Common myeloid progenitor, CD34-positive (primary cell): ENCODE measurements around the gene PIEZO1.

Source experiments
- CTCF ChIA-PET: fragments of 350-600 bp; sonication (Branson Sonifier 250); formaldehyde crosslinking; loops from one replicate; lab custom pipeline; 2021; ENCODE audit warnings: antibody characterized with exemption; lab: Charles Lee
- POLR2A ChIA-PET: fragments of 350-600 bp; sonication (Branson Sonifier 250); formaldehyde crosslinking; loops from one replicate; lab custom pipeline; 2021; ENCODE audit warnings: antibody characterized with exemption; lab: Charles Lee
- DNase-seq, 3 donors: peaks; one replicate each; pipeline versions ENCODE4 v3.0.0 to v3.0.0-alpha.2; 2013
- H3K27ac ChIP-seq, 2 experiments: 1 replicate in 1 of 2; 2 replicates in 1 of 2; pipeline ENCODE4 v1.7.0; 2013; ENCODE audit warnings: inconsistent platforms in 2 of 2, low read length in 2 of 2, mild to moderate bottlenecking in 2 of 2, low read depth in 1 of 2, moderate library complexity in 1 of 2; ENCODE audit not compliant: severe bottlenecking in 2 of 2, insufficient read depth in 1 of 2, poor library complexity in 1 of 2
- H3K27me3 ChIP-seq, 5 experiments: replicated peaks in 2 of 5; 1 replicate in 3 of 5; 2 replicates in 2 of 5; pipeline versions ENCODE4 v1.6.1 to v1.7.0; 2013; ENCODE audit warnings: low read length in 4 of 5, mild to moderate bottlenecking in 2 of 5, moderate library complexity in 2 of 5, inconsistent platforms in 1 of 5; ENCODE audit not compliant: insufficient read depth in 5 of 5, control insufficient read depth in 4 of 5
- H3K36me3 ChIP-seq, 4 experiments: 1 replicate in 2 of 4; 2 replicates in 2 of 4; pipeline versions ENCODE4 v1.6.1 to v1.7.0; 2013; ENCODE audit warnings: low read length in 3 of 4, control low read depth in 1 of 4, mild to moderate bottlenecking in 1 of 4; ENCODE audit not compliant: control insufficient read depth in 4 of 4, insufficient read depth in 4 of 4
- H3K4me1 ChIP-seq, 4 experiments: 1 replicate in 3 of 4; 2 replicates in 1 of 4; pipeline versions ENCODE4 v1.6.1 to v1.7.1; 2013; ENCODE audit warnings: low read length in 3 of 4, mild to moderate bottlenecking in 3 of 4, control low read depth in 1 of 4, inconsistent platforms in 1 of 4, moderate library complexity in 1 of 4; ENCODE audit not compliant: control insufficient read depth in 4 of 4, insufficient read depth in 4 of 4; ENCODE audit errors: control extremely low read depth in 1 of 4
- H3K4me3 ChIP-seq, 7 experiments: 1 replicate in 4 of 7; 2 replicates in 3 of 7; pipeline versions ENCODE4 v1.5.1 to v1.7.0; 2013; ENCODE audit warnings: mild to moderate bottlenecking in 7 of 7, low read length in 6 of 7, moderate library complexity in 6 of 7, inconsistent platforms in 2 of 7, low read depth in 2 of 7, control low read depth in 1 of 7; ENCODE audit not compliant: insufficient read depth in 4 of 7, control insufficient read depth in 1 of 7; ENCODE audit errors: extremely low read depth in 1 of 7
- H3K9me3 ChIP-seq, 5 experiments: 1 replicate in 4 of 5; 2 replicates in 1 of 5; pipeline versions ENCODE4 v1.6.1 to v1.7.1; 2013; ENCODE audit warnings: low read length in 4 of 5, mild to moderate bottlenecking in 2 of 5, inconsistent platforms in 1 of 5, low read depth in 1 of 5, moderate library complexity in 1 of 5; ENCODE audit not compliant: control insufficient read depth in 4 of 5, insufficient read depth in 2 of 5; ENCODE audit errors: control extremely low read depth in 1 of 5
- WGBS: methylation state at CpG from one replicate; pipeline ENCODE4 v1.1.5; 2013; ENCODE audit not compliant: insufficient coverage; 5-methylcytosine and 5-hydroxymethylcytosine counted together

PIEZO1 gene

DNA sequence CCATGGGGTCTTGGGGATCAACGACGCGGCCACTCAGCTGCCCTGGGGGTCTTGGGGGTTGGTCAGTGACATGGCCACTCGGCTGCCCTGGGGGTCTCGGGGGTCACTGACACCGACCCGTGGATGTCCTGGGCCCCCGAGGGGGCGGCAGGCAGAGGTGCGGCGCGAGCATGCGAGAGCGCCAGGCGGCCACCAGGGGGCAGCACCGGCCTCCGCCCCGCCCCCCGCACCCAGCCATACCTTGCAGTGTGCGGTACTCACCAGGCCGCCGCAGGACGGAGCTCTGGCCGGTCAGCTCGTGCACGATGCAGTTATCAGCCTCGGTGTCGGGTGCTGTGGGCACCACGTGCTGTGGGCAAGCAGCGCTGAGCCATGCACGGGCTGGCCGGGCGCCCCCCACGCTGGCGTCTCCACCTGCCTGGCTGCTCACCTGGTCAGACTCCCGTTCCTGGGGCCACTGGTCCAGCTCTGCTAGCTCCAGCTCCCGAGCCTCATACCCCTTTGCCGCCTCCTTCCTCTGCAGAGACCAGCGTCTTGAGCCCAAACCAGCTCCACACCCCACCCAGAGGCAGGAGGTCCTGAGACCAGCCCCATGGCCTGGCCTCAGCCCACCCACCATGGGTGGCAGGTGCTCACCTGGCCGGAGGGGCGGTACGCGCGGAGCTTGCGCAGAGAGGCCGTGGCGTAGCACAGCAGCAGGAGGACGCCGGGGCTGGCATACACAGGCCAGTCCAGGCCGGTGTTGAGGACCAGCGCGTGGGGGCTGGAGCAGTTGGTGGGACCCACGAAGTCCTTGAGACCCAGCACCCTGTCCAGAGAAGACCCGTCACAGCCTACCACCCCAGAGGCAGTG lies 47.5 kb downstream of the PIEZO1 start:
- CTCF ChIA-PET = interaction anchor here (0.7 to 5.1 kb wide), 23 partner anchors 9 to 480 kb away, joined by 3 to 43 read pairs (median 3); partner anchors contain the start of genes CDT1 and ZNF778
- 48% methylated on average over 53 of the region's 54 CpGs for WGBS
- peaks cover 0 to 4% (median 3%) of the 10 kb centered on the region in 4 experiments for H3K4me1 ChIP-seq
- H3K9me3 ChIP-seq = no peaks in the 10 kb centered on the region
- peaks cover 9 to 96% (median 71%) of the 10 kb centered on the region in 4 experiments for H3K36me3 ChIP-seq
- H3K27ac ChIP-seq = no peak overlapping the region
- H3K4me3 ChIP-seq = no peak overlapping the region
- POLR2A ChIA-PET = interaction anchor here (0.6 to 1.8 kb wide), 5 partner anchors 9 to 55 kb away, joined by 3 to 6 read pairs (median 4); partner anchors contain the start of gene PIEZO1
- peak; percentile 67 to 80 (median 80) for DNase-seq
- no peaks in the 10 kb centered on the region for H3K27me3 ChIP-seq

- H3K9me3 ChIP-seq = no peaks in the 10 kb centered on the region
- no peak overlapping the region for H3K27ac ChIP-seq
- H3K27me3 ChIP-seq = no peaks in the 10 kb centered on the region
- peaks cover 0 to 4% (median 3%) of the 10 kb centered on the region in 4 experiments for H3K4me1 ChIP-seq
- no peak overlapping the region for H3K4me3 ChIP-seq
- 97% methylated on average over 9 of the region's 21 CpGs for WGBS
- POLR2A ChIA-PET = interaction anchor here (1.3 kb wide), 1 partner anchor 49 kb away, joined by 6 read pairs; the partner anchor contains the start of gene PIEZO1
- peaks cover 13 to 97% (median 71%) of the 10 kb centered on the region in 4 experiments for H3K36me3 ChIP-seq
- DNase-seq = no peak
- CTCF ChIA-PET = interaction anchor here (0.7 to 5.1 kb wide), 19 partner anchors 10 to 478 kb away, joined by 3 to 43 read pairs (median 4); partner anchors contain the start of genes APRT and CDT1
These were observed 48.5 kb downstream of the PIEZO1 start for GRCh38 chr16:88736496-88736895.

- H3K4me1 ChIP-seq = peaks cover 0 to 4% (median 3%) of the 10 kb centered on the region in 4 experiments
- ChIA-PET CTCF (interaction anchor here (0.7 to 5.1 kb wide), 11 partner anchors 11 to 122 kb away, joined by 3 to 43 read pairs (median 5); partner anchors contain the start of gene APRT), POLR2A (no interaction called here)
- peaks cover 13 to 97% (median 73%) of the 10 kb centered on the region in 4 experiments for H3K36me3 ChIP-seq
- no peak for DNase-seq
- H3K27me3 ChIP-seq = no peaks in the 10 kb centered on the region
- H3K27ac ChIP-seq = no peak overlapping the region
- H3K4me3 ChIP-seq = no peak overlapping the region
- 97% methylated on average over 15 of the region's 21 CpGs for WGBS
- H3K9me3 ChIP-seq = no peaks in the 10 kb centered on the region
These were observed 48.9 kb downstream of the PIEZO1 start for GRCh38 chr16:88736088-88736487.

- ChIA-PET POLR2A (no interaction called here), CTCF (interaction anchor here (1.1 to 5.1 kb wide), 8 partner anchors 11 to 123 kb away, joined by 3 to 43 read pairs (median 6); partner anchors contain the start of gene APRT)
- WGBS = 98% methylated on average over 10 of the region's 10 CpGs
- no peaks in the 10 kb centered on the region for H3K9me3 ChIP-seq
- no peak overlapping the region for H3K27ac ChIP-seq
- no peak overlapping the region for H3K4me3 ChIP-seq
- peaks cover 0 to 4% (median 3%) of the 10 kb centered on the region in 4 experiments for H3K4me1 ChIP-seq
- H3K27me3 ChIP-seq = no peaks in the 10 kb centered on the region
- H3K36me3 ChIP-seq = peaks cover 13 to 97% (median 74%) of the 10 kb centered on the region in 4 experiments
- no peak for DNase-seq
These were observed 49.4 kb downstream of the PIEZO1 start for GRCh38 chr16:88735616-88736015.

DNA sequence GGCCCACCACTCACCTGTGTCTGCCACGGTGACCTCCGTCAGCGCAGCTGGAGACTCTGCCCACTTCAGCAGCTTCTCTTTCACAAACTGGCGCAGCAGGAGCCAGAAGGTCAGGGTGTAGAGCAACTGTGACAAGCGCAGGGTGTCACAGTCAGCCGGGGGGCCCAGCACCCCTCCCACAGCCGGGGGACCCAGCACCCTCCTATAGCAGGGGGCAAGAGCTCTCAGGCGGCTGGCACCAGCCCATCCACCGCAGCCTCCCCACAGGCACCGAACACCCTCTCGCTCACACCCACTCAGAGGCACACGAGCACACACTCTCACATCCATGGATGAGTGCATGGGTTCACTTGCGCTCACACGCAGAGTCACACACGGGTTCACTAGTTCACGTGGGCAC lies 49.9 kb downstream of the PIEZO1 start:
- DNase-seq = no peak
- no peak overlapping the region for H3K27ac ChIP-seq
- peaks cover 13 to 97% (median 73%) of the 10 kb centered on the region in 4 experiments for H3K36me3 ChIP-seq
- CTCF ChIA-PET = interaction anchor here (1.2 to 5.1 kb wide), 6 partner anchors 12 to 123 kb away, joined by 3 to 43 read pairs (median 6); partner anchors contain the start of gene APRT
- H3K4me1 ChIP-seq = peaks cover 0 to 4% (median 3%) of the 10 kb centered on the region in 4 experiments
- H3K27me3 ChIP-seq = no peaks in the 10 kb centered on the region
- WGBS = 100% methylated on average over 12 of the region's 16 CpGs
- POLR2A ChIA-PET = no interaction called here
- H3K9me3 ChIP-seq = no peaks in the 10 kb centered on the region
- no peak overlapping the region for H3K4me3 ChIP-seq

GRCh38 chr16:88734361-88734728 lies 50.7 kb downstream of the PIEZO1 start:
- 100% methylated on average over 14 of the region's 23 CpGs for WGBS
- peaks cover 11 to 94% (median 73%) of the 10 kb centered on the region in 4 experiments for H3K36me3 ChIP-seq
- no peak overlapping the region for H3K27ac ChIP-seq
- H3K9me3 ChIP-seq = no peaks in the 10 kb centered on the region
- CTCF ChIA-PET = interaction anchor here (1.2 to 5.1 kb wide), 6 partner anchors 12 to 76 kb away, joined by 3 to 43 read pairs (median 7); partner anchors contain the start of gene APRT
- H3K27me3 ChIP-seq = no peaks in the 10 kb centered on the region
- H3K4me3 ChIP-seq = no peak overlapping the region
- H3K4me1 ChIP-seq = peaks cover 0 to 4% (median 3%) of the 10 kb centered on the region in 4 experiments
- no peak for DNase-seq
- POLR2A ChIA-PET = no interaction called here
